ENCODE results near the gene HDAC4. TPM values are rescaled to one million over a fixed set of nuclear protein-coding genes. Genes with fewer than 3 reads are reported as not detected.
"Not testable (repeated sequence)": the region's sequence is repeated elsewhere in the genome, so short reads cannot be mapped to it uniquely, and the experiment has no call there.

HDAC4 gene
- total RNA-seq, 2 donors from 2014 or later = 8.1 to 20.1 TPM

DNA sequence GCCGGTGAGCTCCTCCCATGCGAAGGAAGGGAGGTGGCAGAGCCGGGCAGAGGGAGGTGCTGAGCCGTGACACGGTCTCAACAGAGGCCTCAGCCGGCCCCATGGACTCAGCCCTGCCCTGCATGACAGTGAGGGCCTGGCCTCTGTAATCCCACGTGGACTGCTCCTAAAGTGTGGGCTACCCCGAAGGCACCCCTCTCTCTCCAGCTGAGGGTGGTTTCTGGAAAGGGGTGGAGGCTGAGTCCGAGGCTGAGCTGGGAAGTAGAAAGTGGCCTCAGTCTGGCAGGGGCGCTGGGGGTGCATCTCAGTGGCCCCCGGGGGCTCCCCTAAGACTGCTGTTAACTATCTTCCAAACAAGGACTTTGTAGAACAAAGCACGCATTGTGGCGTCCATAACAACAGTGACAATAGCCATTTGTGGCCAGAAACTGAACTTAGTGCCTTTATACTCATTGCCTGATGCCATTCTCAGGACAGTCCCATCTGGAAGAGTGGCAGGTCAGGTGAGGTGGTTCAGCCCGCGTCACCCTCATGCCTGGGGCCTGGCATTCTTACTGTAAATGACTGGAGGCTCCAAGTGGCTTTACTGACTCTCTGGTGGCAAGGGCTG lies 360.6 kb downstream of the HDAC4 start:
- TF ChIP-seq, protein P1, sequence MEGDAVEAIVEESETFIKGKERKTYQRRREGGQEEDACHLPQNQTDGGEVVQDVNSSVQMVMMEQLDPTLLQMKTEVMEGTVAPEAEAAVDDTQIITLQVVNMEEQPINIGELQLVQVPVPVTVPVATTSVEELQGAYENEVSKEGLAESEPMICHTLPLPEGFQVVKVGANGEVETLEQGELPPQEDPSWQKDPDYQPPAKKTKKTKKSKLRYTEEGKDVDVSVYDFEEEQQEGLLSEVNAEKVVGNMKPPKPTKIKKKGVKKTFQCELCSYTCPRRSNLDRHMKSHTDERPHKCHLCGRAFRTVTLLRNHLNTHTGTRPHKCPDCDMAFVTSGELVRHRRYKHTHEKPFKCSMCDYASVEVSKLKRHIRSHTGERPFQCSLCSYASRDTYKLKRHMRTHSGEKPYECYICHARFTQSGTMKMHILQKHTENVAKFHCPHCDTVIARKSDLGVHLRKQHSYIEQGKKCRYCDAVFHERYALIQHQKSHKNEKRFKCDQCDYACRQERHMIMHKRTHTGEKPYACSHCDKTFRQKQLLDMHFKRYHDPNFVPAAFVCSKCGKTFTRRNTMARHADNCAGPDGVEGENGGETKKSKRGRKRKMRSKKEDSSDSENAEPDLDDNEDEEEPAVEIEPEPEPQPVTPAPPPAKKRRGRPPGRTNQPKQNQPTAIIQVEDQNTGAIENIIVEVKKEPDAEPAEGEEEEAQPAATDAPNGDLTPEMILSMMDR (IDR thresholded peaks at IDR 0.05) = no peak
- H3K36me3 ChIP-seq = no peaks in the 10 kb centered on the region
- H3K4me1 ChIP-seq = peaks cover 0 to 3% of the 10 kb centered on the region in 2 donors
- no peaks in the 10 kb centered on the region for H3K9me3 ChIP-seq
- H3K27ac ChIP-seq = no peak overlapping the region
- H3K4me3 ChIP-seq = no peak overlapping the region
- DNase-seq (ENCODE audit: low spot score) = no peak
- no peaks in the 10 kb centered on the region for H3K27me3 ChIP-seq

DNA sequence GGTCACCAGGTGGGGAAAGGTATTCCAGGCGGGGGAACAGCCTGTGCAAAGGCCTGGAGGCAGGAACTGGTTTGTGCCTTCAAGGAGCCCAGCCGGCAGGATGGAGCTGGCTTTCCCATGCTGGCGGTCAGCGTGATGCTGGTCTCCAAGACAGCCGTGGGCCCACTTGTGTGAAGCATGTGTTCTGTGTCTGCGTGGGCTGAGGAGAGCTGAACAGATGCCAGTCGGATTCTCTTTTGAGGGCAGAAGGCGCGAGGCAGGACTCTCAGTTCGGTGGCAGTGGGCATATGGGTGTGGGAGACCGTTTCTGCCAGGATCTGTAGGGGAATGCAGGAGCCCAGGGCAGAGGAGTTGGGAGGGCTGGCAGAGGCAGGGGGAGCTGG lies 361.4 kb downstream of the HDAC4 start:
- no peak for DNase-seq (ENCODE audit: low spot score)
- Histone ChIP-seq H3K27me3 (no peaks in the 10 kb centered on the region), H3K4me3 (no peak overlapping the region), H3K27ac (no peak overlapping the region), H3K9me3 (no peaks in the 10 kb centered on the region), H3K4me1 (peaks cover 0 to 4% of the 10 kb centered on the region in 2 donors), H3K36me3 (no peaks in the 10 kb centered on the region)
- TF ChIP-seq, protein P1 (IDR thresholded peaks at IDR 0.05) = no peak

DNA sequence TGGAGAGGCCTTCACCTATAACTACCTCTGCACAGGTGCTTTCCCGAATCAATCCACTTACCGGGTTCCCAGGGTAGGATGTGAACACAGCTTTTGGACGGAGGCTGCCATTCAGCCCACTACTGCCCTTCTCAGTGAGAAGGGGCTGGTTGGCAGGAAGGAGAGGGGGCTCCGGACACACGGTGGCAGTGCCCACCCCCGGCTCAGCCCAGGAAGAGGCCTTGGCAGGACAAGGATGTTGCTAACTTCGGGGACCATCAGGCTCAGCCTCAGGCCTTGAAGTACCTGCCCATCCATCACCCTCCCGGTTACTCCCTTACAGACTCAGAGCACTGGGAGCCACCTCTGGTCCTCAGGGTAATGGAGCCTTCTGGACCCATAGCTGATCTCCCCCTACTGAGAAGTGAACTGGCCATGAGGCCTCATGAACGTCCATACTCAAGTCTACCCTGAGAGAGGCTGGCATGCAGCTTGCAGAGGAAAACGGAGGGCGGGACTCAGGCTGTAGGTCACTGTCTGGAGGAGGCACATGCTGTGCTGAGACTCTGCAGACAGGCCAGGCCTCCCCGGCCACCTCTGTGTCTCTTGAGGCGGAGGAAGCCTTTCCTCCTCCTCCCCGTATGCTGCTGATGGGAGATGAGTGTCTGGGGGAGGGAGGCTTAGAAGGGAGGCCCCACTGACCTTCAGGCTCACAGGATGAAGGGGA lies 361.9 kb downstream of the HDAC4 start:
- DNase-seq (ENCODE audit: low spot score) = no peak
- TF ChIP-seq, protein P1 (IDR thresholded peaks at IDR 0.05) = no peak

DNA sequence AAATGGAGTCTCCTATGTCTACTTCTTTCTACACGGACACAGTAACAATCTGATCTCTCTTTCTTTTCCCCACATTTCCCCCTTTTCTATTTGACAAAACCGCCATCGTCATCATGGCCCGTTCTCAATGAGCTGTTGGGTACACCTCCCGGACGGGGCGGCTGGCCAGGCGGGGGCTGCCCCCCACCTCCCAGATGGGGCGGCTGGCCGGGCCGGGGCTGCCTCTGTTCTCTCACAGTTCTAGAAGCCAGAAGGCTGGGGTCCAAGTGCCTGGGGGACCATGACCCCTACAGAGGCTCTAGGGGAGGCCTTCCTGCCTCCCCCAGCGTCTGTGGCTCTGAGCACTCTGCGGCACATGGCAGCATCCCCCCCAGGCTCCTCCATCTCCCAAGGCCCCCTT lies 362.5 kb downstream of the HDAC4 start:
- not testable (repeated sequence) for H3K4me1 ChIP-seq; H3K36me3 ChIP-seq; H3K4me3 ChIP-seq; H3K27me3 ChIP-seq; H3K27ac ChIP-seq; DNase-seq (ENCODE audit: low spot score); H3K9me3 ChIP-seq

More for the DNA sequence above, 361.9 kb downstream of the HDAC4 start:
- Histone ChIP-seq H3K4me1 (peaks cover 0 to 4% of the 10 kb centered on the region in 2 donors), H3K9me3 (no peaks in the 10 kb centered on the region), H3K4me3 (no peak overlapping the region), H3K27ac (no peak overlapping the region), H3K27me3 (no peaks in the 10 kb centered on the region), H3K36me3 (no peaks in the 10 kb centered on the region)

DNA sequence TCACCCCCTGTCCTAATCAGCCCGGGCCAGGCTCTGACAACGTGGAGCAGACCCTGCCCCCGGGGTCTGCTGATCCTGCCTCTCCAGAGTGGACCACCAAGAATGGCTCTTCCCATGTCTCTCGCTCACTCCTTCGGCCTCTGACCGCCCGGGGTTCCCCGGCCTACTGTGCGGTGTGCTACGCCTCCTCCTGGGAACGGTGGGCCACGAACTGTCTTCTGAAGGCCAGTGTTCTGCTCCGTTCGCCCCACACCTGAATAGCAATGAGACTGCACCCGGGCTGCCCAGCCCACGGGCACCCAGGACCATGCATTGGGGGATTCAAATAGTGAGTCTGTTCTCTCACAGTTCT lies 363.3 kb downstream of the HDAC4 start:
- TF ChIP-seq, protein P1 (IDR thresholded peaks at IDR 0.05) = no peak
- H3K4me1 ChIP-seq = peaks cover 0 to 4% of the 10 kb centered on the region in 2 donors
- H3K36me3 ChIP-seq = no peaks in the 10 kb centered on the region
- H3K4me3 ChIP-seq = no peak overlapping the region
- DNase-seq (ENCODE audit: low spot score) = no peak
- H3K9me3 ChIP-seq = no peaks in the 10 kb centered on the region
- H3K27ac ChIP-seq = no peak overlapping the region
- H3K27me3 ChIP-seq = no peaks in the 10 kb centered on the region

DNA sequence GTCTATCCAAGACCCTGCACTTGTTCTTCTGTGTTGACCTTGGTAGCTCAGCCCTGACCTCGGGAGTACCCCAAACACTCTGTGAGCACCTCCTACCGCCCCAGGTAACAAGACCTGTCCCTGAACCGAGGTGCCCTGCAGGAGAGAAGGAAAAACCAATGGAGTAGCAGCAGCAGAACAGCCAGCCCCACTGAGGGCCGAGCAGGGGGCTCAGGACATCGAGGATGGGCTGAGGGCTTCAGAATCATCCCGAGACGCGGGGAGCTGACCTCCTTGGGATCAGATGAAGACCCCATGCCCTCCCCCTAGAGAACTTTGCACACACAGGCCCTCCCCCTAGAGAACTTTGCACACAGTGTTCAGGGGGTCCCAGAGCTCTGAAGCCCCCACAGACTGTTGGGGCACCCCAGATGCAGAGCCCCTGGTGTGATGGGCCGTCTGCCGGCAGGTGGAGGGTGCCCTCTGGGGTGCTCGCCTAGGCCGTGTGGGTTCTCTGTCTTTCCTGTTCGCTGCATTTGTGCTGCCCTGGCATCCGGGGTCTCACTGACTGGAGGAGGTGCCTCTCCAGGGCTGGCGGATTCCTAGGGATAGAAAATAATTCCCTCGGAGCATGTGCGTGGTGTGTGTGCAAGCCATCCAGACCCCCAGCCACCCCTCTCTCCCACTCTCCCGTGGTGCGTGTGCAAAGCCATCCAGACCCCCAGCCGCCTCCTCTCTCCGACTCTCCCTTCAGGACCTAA lies 363.8 kb downstream of the HDAC4 start:
- no peak overlapping the region for H3K4me3 ChIP-seq
- DNase-seq (ENCODE audit: low spot score) = no peak

More for the DNA sequence above, 363.8 kb downstream of the HDAC4 start:
- H3K27me3 ChIP-seq = no peaks in the 10 kb centered on the region
- H3K36me3 ChIP-seq = no peaks in the 10 kb centered on the region
- peaks cover 0 to 4% of the 10 kb centered on the region in 2 donors for H3K4me1 ChIP-seq
- TF ChIP-seq, protein P1 (IDR thresholded peaks at IDR 0.05) = no peak
- no peak overlapping the region for H3K27ac ChIP-seq
- no peaks in the 10 kb centered on the region for H3K9me3 ChIP-seq

Data from right atrium auricular region (tissue), 2 donors.